ENCODE measurements around the gene ZNF385B.

The ZNF385B gene

GRCh38 chr2:179626261-179626660 is 235.2 kb downstream of the ZNF385B start:
- TF ChIP-seq CTCF (IDR thresholded peaks at IDR 0.05; ENCODE audit: unreplicated experiment in 3 of 3): no peak
- no peaks in the 10 kb centered on the region for H3K27me3 Mint-ChIP-seq (ENCODE audit: low read depth)
- H3K27ac Mint-ChIP-seq: peak overlapping the region in 1 of 3 experiments; percentile 73
- H3K4me3 Mint-ChIP-seq: no peak overlapping the region
- H3K9me3 Mint-ChIP-seq: peaks cover 6% of the 10 kb centered on the region
- H3K36me3 Mint-ChIP-seq (ENCODE audit: low read depth): no peaks in the 10 kb centered on the region
- peaks cover 48% of the 10 kb centered on the region for H3K4me1 Mint-ChIP-seq

- Mint-ChIP-seq H3K4me3 (no peak overlapping the region), H3K36me3 (ENCODE audit: low read depth) (peaks cover 4% of the 10 kb centered on the region), H3K4me1 (peaks cover 48% of the 10 kb centered on the region), H3K27me3 (ENCODE audit: low read depth) (no peaks in the 10 kb centered on the region), H3K27ac (peak overlapping the region in 1 of 3 experiments; percentile 65), H3K9me3 (peaks cover 3% of the 10 kb centered on the region)
- TF ChIP-seq CTCF (IDR thresholded peaks at IDR 0.05; ENCODE audit: unreplicated experiment in 3 of 3): no peak
Measured at GRCh38 chr2:179622635-179623300, 238.6 kb downstream of the ZNF385B start.

GRCh38 chr2:179622112-179622511 is 239.3 kb downstream of the ZNF385B start:
- TF ChIP-seq CTCF (IDR thresholded peaks at IDR 0.05; ENCODE audit: unreplicated experiment in 3 of 3): no peak
- Mint-ChIP-seq H3K4me1 (peaks cover 43% of the 10 kb centered on the region), H3K9me3 (peaks cover 3% of the 10 kb centered on the region), H3K27me3 (ENCODE audit: low read depth) (no peaks in the 10 kb centered on the region), H3K4me3 (no peak overlapping the region), H3K36me3 (ENCODE audit: low read depth) (peaks cover 4% of the 10 kb centered on the region), H3K27ac (peak overlapping the region in 1 of 3 experiments; percentile 45)

GRCh38 chr2:179619947-179620467 is 241.4 kb downstream of the ZNF385B start:
- TF ChIP-seq CTCF (IDR thresholded peaks at IDR 0.05; ENCODE audit: unreplicated experiment in 3 of 3): no peak
- Mint-ChIP-seq H3K27ac (no peak overlapping the region), H3K36me3 (ENCODE audit: low read depth) (peaks cover 4% of the 10 kb centered on the region), H3K4me1 (peaks cover 38% of the 10 kb centered on the region), H3K4me3 (no peak overlapping the region), H3K9me3 (peaks cover 3% of the 10 kb centered on the region), H3K27me3 (ENCODE audit: low read depth) (no peaks in the 10 kb centered on the region)

GRCh38 chr2:179614121-179614520 is 247.3 kb downstream of the ZNF385B start:
- Mint-ChIP-seq H3K27ac (peak overlapping the region in 1 of 3 experiments; percentile 24), H3K9me3 (peaks cover 6% of the 10 kb centered on the region), H3K27me3 (ENCODE audit: low read depth) (no peaks in the 10 kb centered on the region), H3K4me3 (no peak overlapping the region), H3K36me3 (ENCODE audit: low read depth) (no peaks in the 10 kb centered on the region), H3K4me1 (peaks cover 26% of the 10 kb centered on the region)
- no peak for TF ChIP-seq CTCF (IDR thresholded peaks at IDR 0.05; ENCODE audit: unreplicated experiment in 3 of 3)

- TF ChIP-seq CTCF (IDR thresholded peaks at IDR 0.05; ENCODE audit: unreplicated experiment in 3 of 3): no peak
- no peaks in the 10 kb centered on the region for H3K27me3 Mint-ChIP-seq (ENCODE audit: low read depth)
- no peak overlapping the region for H3K4me3 Mint-ChIP-seq
- no peaks in the 10 kb centered on the region for H3K36me3 Mint-ChIP-seq (ENCODE audit: low read depth)
- H3K9me3 Mint-ChIP-seq: peaks cover 6% of the 10 kb centered on the region
- H3K4me1 Mint-ChIP-seq: peaks cover 26% of the 10 kb centered on the region
- H3K27ac Mint-ChIP-seq: peak overlapping the region in 1 of 3 experiments; percentile 24
Measured at GRCh38 chr2:179613701-179614100, 247.7 kb downstream of the ZNF385B start.
